Kidney glomerular epithelial cell (primary cell): ENCODE measurements around the gene TCF12.

Source experiments
- DNase-seq: peaks from one replicate; lab custom pipeline; 2025; lab: John Stamatoyannopoulos, UW

The TCF12 gene

DNA sequence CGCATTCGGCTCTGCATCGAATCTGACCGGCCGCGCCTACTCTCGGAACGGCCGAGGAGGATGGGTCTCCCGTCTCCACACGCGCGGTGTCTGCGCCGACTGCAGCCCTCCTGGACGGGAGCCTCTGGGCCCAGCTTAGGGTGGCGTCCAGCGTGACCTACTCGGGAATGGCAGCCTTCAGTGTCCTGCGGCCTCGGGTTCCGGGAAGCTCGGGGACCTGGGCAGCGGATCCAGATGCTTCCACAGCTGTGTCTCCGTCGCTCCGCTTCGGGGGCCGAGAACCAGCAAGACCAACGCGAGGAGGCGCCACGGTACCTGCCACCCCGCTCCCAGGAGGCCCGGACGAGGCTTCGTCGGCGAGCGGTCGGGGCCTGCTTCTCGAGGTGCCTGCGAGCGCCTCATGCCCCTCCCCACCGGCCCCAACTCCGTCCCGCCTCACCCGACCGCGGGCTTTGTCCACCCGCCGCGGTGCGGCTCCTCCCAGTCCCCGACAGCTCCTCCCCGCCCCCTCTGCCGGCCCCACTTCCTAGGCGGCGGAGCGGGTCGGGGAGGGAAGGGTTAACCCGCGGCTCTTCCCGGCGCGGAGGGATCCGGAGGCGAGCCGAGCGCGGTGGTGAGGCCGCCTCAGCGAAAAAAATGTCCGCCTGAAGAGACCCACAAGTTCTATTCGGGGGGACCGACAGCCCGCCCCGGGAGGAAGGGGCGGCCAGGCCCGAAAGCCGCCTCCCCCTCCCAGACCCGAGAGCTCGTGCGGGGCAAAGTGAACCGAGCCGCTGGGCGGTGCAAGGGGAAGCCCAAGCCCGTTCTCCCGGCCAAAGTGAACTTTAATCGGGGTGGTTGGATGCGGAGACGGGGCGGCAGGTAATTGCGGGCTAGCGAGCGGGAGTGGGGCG, at the start of gene TCF12:
Gene TCF12 (plus strand): TSS at position 599 of the 893 bp plus-strand sequence. CDS start 1,270 bp downstream, outside the sequence.
- peak; percentile 66 for DNase-seq

DNA sequence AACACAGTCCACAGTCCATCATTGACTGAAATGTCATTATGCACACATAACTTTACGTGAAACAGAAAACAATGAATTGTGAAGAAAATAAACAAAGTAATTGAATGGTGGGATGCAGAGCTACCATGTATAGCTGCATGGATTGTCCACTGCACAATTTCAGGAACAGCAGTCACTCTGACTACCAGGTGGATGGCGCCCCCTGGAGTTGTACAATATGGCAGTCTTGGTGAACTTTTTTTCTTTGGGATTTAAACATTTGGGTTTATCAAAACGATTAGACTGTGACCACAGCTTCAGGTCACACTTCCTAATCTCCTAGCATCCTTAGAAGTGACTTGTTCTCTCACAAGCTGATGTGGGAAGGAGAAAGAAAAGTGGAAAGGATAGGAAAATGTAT, 48.9 kb upstream of the TCF12 start:
- no peak for DNase-seq

GRCh38 chr15:56871185-56871584, 47.3 kb upstream of the TCF12 start:
- peak; percentile 73 for DNase-seq

DNA sequence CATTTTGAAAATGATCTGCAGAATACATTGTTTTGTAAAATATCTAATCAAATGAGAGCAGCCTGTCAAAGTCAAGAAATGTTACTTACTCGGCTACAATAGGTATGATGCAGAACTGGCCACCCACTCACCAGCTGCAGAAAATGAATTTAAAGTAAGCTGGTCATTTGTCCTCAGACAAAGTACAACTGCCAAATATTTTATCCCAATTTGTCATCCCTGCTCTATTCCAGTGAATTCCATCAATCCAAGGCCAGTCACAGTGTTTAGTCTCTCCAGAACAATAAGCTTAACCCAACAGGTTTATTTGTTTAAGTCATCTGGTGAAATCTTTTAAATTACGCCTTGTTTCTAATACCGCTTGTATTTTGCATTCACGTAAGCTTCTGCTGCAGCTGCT, 46.6 kb upstream of the TCF12 start:
- DNase-seq = no peak

- no peak for DNase-seq
These were observed 41.0 kb upstream of the TCF12 start for GRCh38 chr15:56877255-56877970.

DNA sequence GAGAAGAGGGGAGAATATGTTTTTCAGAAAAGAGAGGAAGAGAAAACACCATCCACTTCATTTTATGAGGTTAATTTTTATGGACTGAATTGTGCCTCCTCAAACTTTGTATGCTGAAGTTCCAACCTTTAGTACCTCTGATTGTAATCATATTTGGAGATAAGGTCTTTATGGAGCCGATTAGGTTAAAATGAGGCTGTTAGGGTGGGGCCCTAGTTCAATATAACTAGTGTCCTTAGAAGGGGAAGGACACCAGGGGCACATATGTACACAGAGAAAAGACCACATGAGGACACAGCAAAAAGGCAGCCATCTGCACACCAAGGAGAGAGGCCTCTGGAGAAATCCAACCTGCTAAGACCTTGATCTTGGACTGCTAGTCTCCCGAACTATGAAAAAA, 38.9 kb upstream of the TCF12 start:
- no peak for DNase-seq

GRCh38 chr15:56883088-56883487, 35.4 kb upstream of the TCF12 start:
- DNase-seq = no peak

DNA sequence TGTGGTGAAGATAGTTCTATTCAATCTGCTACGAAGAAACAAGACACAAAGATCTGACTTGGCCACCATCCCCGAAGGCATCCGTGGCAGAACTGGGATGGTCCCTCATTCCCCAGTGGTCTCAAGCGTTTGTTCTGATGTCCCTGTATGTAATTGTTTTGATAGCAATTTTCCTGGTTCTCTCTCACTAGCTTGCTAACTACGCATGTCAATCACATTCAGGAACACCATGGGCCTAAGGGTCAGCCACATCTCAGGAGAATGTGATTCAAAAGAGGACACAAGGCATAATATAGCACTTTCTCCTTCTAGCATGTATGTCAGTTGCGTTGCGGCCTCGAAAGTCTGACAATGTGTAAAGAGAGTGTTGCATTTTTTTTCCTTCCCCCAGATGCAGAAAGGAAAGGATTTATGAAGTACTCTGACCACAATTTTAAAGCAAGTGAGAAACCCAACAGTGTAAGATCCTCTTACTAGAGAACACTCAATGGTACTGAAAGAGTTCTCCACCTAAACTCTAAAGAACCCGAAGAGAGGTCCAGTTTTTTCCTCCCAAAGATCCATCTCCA, 32.0 kb upstream of the TCF12 start:
- no peak for DNase-seq

GRCh38 chr15:56886932-56887781, 31.3 kb upstream of the TCF12 start:
- peak; percentile 86 for DNase-seq

DNA sequence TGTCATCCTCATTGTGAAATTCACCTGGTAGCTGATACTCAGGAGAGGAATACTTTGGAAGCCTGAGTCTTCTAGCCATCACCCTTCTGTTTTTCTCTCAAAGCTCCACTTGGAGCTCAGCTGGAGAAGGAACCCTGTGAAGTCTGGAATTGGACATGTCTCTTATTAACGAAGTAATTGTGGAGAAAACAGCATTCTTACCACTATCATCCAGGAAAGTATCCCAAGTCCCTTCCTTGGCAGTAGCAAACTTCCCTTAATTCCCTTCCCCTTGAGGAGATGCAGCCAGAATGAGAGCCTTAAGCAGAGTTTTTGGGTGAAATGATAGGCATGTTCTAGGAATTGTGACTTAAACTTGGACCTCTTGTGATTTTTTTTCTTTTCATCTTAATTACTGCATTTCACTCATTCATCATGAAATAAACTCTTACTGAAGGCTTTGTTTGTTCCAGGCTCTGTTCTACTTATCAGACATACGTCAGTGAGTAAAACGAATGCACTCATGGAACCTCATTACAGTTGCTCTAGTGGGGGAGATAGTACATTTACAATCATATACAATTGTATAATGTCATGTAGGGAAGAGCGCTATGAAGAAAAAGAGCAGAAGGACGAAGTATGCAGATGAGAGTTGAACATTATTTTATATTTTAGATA, 30.5 kb upstream of the TCF12 start:
- no peak for DNase-seq

DNA sequence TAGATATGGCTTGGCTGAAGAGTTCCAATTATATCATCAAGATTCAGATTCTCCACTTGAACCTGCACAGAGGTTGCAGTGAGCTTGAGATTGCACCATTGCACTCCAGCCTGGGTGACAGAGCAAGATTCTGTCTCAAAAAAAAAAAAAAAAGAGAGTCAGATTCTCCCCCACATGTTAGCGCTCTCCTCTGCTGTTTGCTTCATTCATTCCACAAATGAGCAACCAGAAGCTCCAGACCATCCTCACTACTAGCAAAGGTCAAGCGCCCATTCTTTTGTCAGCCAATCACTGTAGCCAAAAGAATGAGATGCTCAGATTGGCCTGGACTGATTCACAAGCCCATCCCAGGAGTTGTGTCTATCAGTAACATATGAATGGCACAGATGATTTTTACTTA, 28.4 kb upstream of the TCF12 start:
- no peak for DNase-seq

DNA sequence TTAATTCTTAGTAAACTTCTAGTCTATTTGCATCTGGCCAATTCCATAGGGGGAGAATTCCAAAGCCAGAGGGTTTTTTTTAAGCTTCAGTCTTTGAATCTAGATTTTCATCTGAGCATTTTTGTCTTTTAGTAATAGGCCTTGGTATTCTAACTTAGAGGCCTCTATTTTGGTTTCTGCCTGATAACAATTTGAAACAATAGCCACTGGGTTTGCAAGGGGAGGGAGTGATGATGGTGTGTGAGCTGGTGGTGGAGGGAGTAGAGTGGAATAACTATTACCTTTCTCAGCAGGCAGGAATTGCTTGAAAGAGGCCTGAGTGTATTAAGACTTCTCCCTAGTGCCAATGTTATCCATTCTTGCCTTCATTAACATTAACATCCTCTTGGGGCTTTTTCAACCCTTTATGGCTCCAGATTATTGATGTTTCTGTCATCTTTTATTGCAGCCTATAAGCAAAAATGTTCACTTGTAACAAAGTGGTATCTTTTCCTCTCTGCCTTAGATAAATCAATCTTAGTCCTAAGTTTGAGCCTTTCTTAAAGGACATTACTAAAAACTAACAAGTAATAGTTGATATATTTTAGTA, 26.5 kb upstream of the TCF12 start:
- DNase-seq = no peak

DNA sequence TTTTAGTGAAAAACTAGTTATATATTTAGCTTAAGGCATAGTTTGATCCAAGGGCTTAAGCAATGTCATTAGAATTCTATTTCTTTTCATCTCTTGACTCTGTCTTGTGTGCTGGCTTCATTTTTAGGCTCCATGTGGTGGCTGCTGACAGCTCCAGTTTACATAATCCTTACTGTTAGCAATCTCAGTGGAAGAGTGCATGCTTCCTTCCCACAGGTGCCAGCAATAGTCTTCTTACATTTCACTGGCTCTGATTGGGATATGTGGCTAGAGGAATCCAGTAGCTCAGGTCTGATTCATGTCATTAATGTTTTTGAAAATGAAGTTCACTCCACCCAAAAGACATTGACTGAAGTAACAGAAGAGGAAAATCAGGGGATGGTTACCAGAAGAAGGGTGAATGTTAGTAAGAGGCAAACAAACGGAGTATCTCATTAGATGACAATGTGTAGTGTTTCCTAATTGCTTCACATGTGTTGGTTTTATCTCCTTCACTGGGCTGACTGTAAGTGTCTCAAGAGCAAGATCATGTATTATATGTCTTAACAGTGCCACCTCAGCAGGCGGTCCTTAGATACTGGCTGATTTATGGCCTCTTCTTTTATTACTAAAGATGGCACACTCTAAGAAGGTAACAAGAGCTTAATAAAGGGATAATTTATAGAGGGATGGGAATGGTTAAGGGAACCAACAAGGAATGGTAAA, 25.6 kb upstream of the TCF12 start:
- DNase-seq = no peak

- no peak for DNase-seq
These were observed 25.1 kb upstream of the TCF12 start for GRCh38 chr15:56893364-56893678.

DNA sequence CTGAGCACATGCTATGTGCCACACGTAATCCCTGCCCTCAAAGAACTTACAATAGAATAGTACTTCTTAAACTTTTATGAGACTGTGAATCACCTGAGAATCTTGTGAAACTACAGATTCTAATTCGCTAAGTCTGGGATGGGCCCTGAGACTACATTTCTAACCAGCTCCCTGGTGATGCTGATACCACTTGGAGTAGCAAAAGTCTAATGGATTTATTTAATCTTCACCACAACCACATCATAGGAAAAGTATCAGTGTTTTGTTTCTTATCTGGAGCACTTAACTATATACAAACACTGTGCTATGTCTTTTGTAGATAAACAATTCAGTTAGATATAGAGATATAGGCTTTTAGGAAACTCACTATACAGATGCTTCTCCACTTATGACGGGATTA, 23.8 kb upstream of the TCF12 start:
- DNase-seq = no peak

GRCh38 chr15:56901931-56902330, 16.5 kb upstream of the TCF12 start:
- DNase-seq = no peak

GRCh38 chr15:56906766-56907165, 11.7 kb upstream of the TCF12 start:
- no peak for DNase-seq

DNA sequence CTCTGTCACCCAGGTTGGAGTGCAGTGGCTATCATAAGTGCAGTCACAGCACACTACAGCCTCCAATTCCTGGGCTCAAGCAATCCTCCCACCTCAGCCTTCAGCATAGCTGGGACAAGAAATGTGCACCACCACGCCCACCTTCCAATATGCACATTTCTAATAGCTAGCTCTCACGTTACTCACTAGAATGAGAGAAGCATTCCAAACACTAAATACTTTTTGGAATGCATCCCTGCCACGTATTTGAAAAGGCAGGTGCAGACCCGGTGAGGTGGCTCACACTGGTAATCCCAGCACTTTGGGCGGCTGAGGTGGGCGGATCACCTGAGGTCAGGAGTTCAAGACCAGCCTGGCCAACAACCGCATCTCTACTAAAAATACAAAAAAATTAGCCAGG, 7.6 kb upstream of the TCF12 start:
- no peak for DNase-seq

DNA sequence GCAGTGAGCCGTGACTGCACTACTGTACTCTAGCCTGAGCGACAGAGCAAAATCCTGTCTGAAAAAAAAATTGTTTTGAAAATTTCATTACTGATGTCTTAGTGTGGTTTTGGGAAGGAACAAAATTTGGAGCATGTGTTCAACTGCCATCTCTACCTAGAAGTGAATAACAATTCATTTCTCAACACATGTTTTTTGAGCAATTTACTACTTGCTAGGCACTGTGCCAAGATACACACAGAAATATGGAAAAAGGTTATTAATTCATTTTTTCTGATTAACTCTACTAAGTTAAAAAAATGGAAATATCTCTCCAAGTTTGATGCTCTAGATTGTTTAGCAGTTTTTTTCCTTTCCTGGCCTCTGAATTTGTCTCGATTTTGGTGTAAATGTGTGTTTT, 5.2 kb upstream of the TCF12 start:
- DNase-seq = no peak

DNA sequence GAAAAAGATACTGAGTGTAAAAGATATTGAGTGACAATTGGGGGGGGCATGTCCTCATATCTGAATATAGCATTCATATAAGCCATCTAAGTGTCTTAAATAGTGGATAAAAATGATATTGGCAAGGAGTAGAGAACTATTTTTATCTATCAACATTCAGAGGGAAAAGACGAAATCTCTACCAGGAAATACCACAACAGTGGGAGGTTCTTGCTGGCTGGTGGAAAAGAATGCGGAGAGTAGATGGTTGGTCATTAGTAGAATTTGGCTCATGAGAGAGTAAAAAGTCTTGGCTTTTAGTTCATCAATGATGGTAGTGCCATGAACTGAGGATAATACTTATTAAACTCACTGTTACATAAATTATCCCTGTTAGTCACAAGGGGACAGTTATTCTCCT, 4.8 kb upstream of the TCF12 start:
- peak; percentile 29 for DNase-seq

DNA sequence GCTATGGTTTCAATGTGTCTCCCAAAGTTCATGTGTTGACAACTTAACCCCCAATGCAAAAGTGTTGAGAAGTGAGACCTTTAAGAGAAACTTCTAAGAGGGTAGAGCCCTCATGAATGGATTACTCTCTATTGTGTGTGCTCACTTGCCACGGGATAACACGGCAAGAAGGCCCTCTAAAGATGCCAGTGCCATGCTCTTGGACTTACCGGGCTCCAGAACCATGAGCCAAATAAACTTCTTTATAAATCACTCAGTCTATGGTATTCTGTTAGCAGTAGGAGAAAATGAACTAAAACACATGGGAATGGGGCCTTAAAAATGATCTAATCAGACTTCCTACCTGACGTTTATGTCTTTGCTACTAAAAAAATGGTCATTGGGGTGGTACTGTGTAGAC, 2.6 kb upstream of the TCF12 start:
- no peak for DNase-seq
